OCI-LY3 (cell line): ENCODE results near the gene LSS.

ENCODE experiments used
- EZH2phosphoT487 ChIP-seq: fragments of 200-600 bp; shearing (Covaris generic); IDR thresholded peaks from 2 replicates; pipeline ENCODE4 v1.6.1; 2018; ENCODE audit warnings: antibody characterized with exemption, mixed run types, low read depth
- TF ChIP-seq, protein P1 (sequence below): fragments of 200-600, 300-600 bp; sonication (generic); IDR thresholded peaks from 2 replicates; pipeline ENCODE4 v1.5.1; 2014; ENCODE audit warnings: antibody characterized with exemption, low read length, low read depth

GRCh38 chr21:46151261-46151988, 77.1 kb downstream of the LSS start:
- TF ChIP-seq, protein P1, sequence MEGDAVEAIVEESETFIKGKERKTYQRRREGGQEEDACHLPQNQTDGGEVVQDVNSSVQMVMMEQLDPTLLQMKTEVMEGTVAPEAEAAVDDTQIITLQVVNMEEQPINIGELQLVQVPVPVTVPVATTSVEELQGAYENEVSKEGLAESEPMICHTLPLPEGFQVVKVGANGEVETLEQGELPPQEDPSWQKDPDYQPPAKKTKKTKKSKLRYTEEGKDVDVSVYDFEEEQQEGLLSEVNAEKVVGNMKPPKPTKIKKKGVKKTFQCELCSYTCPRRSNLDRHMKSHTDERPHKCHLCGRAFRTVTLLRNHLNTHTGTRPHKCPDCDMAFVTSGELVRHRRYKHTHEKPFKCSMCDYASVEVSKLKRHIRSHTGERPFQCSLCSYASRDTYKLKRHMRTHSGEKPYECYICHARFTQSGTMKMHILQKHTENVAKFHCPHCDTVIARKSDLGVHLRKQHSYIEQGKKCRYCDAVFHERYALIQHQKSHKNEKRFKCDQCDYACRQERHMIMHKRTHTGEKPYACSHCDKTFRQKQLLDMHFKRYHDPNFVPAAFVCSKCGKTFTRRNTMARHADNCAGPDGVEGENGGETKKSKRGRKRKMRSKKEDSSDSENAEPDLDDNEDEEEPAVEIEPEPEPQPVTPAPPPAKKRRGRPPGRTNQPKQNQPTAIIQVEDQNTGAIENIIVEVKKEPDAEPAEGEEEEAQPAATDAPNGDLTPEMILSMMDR, result no peak
- TF ChIP-seq EZH2phosphoT487, result no peak
